ENCODE data around the gene PODXL.

DNA sequence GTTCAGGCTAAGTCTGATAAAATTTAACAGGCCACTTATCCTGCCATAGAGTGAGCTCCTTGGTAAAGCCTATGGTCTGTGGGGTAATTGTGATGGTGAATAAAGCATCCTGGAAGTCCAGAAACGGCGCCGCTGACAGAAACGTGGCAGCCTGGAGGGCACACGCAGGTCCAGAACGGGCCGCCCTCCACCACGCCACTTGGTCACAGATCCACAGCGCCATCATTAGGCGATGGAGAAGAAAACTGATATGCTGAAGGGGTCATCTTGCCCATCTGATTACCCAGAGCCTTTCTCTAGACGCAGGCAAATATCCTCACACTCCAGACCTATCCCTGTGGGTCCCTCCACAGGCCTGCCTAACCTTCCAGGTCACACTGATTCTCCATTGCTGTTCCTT is 37.8 kb downstream of the PODXL start:
- TF ChIP-seq TCF12 (IDR thresholded peaks at IDR 0.05; ENCODE audit: low read depth, low read length), result no peak
- no peak for TF ChIP-seq SP1 (IDR thresholded peaks at IDR 0.05; ENCODE audit: low read depth, low read length)
- no peak for TF ChIP-seq SIX5 (IDR thresholded peaks at IDR 0.05; ENCODE audit: low read depth, low read length, severe bottlenecking)
- no peak for TF ChIP-seq NR2C2 (IDR thresholded peaks at IDR 0.05; ENCODE audit: borderline replicate concordance, control insufficient read depth, insufficient read length, low read depth)
- TF ChIP-seq POLR2A (IDR thresholded peaks at IDR 0.05; ENCODE audit: low read depth, low read length), result no peak
- no peak for TF ChIP-seq RAD21 (IDR thresholded peaks at IDR 0.05; ENCODE audit: insufficient read depth, low read depth, low read length)
- TF ChIP-seq, protein P1, sequence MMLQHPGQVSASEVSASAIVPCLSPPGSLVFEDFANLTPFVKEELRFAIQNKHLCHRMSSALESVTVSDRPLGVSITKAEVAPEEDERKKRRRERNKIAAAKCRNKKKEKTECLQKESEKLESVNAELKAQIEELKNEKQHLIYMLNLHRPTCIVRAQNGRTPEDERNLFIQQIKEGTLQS (IDR thresholded peaks at IDR 0.05; ENCODE audit: borderline replicate concordance, extremely low read depth, low read depth, low read length), result no peak
- TF ChIP-seq, protein P2, sequence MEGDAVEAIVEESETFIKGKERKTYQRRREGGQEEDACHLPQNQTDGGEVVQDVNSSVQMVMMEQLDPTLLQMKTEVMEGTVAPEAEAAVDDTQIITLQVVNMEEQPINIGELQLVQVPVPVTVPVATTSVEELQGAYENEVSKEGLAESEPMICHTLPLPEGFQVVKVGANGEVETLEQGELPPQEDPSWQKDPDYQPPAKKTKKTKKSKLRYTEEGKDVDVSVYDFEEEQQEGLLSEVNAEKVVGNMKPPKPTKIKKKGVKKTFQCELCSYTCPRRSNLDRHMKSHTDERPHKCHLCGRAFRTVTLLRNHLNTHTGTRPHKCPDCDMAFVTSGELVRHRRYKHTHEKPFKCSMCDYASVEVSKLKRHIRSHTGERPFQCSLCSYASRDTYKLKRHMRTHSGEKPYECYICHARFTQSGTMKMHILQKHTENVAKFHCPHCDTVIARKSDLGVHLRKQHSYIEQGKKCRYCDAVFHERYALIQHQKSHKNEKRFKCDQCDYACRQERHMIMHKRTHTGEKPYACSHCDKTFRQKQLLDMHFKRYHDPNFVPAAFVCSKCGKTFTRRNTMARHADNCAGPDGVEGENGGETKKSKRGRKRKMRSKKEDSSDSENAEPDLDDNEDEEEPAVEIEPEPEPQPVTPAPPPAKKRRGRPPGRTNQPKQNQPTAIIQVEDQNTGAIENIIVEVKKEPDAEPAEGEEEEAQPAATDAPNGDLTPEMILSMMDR (IDR thresholded peaks at IDR 0.05 in 2 of 3, conservative IDR thresholded peaks at IDR 0.05 in 1 of 3; ENCODE audit: control insufficient read depth in 2 of 3, extremely low read depth in 1 of 3, insufficient read depth in 1 of 3, low read depth in 3 of 3, low read length in 3 of 3), result no peak
- TF ChIP-seq SMC3 (IDR thresholded peaks at IDR 0.05; ENCODE audit: borderline replicate concordance, low read length), result no peak
- TF ChIP-seq POLR2AphosphoS5 (IDR thresholded peaks at IDR 0.05; ENCODE audit: low read length), result no peak
- TF ChIP-seq NRF1 (conservative IDR thresholded peaks at IDR 0.05; ENCODE audit: low read depth, low read length), result no peak
- no peak for TF ChIP-seq SMARCA5 (IDR thresholded peaks at IDR 0.05)
- TF ChIP-seq LARP7 (IDR thresholded peaks at IDR 0.05), result no peak
